GM12878 (cell line): ENCODE results near the gene STAG1. TPM values are rescaled to one million over a fixed set of nuclear protein-coding genes. Genes with fewer than 3 reads are reported as not detected.
A peak's percentile ranks its signal among the peaks of the same experiment; 100 is the strongest.

Experiments
- ATAC-seq: fragments of 200-7000 bp; cut with Tn5 transposase; 3 replicates; pipeline ENCODE4 v1.9.1; 2020; ENCODE audit warnings: mild to moderate bottlenecking, moderate library complexity
- BruUV-seq: library from RNA; stranded (reverse); fragments of 400-500 nt; replicated peaks from 2 replicates; lab custom pipeline; 2021; lab: Mats Ljungman, UMichigan
- CTCF ChIA-PET: fragments of 300-600 bp; sonication (Branson Sonifier 250); formaldehyde crosslinking; extraction: SDS; loops from one replicate; lab custom pipeline; 2021; ENCODE audit warnings: inconsistent platforms; lab: Yijun Ruan, JAX
- POLR2A ChIA-PET: fragments of 350-600 bp; formaldehyde crosslinking; extraction: SDS; loops from one replicate; lab custom pipeline; 2021; ENCODE audit warnings: inconsistent platforms; lab: Charles Lee
- RAD21 ChIA-PET: fragments of 300-600 bp; sonication (Branson Sonifier 250); formaldehyde crosslinking; loops from one replicate; lab custom pipeline; 2023; ENCODE audit warnings: antibody characterized with exemption; ENCODE audit not compliant: unreplicated experiment; lab: Charles Lee
- SMC1A ChIA-PET: fragments of 300-600 bp; sonication (Branson Sonifier 250); formaldehyde crosslinking; loops from one replicate; lab custom pipeline; 2023; ENCODE audit not compliant: unreplicated experiment, uncharacterized antibody; lab: Charles Lee
- DNase-seq: peaks from one replicate; pipeline ENCODE4 v3.0.0-alpha.2; 2011; ENCODE audit warnings: low read depth, low spot score
- FAIRE-seq: peaks from 3 replicates; lab custom pipeline; 2011; peaks lifted over from hg19 to GRCh38; lab: Jason Lieb, UNC
- H2AFZ ChIP-seq: 2 replicates; pipeline ENCODE4 v1.6.0; 2011; ENCODE audit warnings: low read depth, low read length, control low read depth; ENCODE audit not compliant: control insufficient read depth
- H3K27ac ChIP-seq: 2 replicates; pipeline ENCODE4 v1.5.1; 2011; ENCODE audit warnings: control low read depth; ENCODE audit not compliant: control insufficient read depth, insufficient read depth
- H3K27me3 ChIP-seq, 2 experiments: replicated peaks in 1 of 2; 2 replicates each; pipeline versions ENCODE4 v1.6.0 to v1.6.1; 2011; ENCODE audit warnings: low read length in 1 of 2; ENCODE audit not compliant: control insufficient read depth in 2 of 2, insufficient read depth in 2 of 2
- H3K36me3 ChIP-seq, 2 experiments: 2 replicates each; pipeline ENCODE4 v1.5.1; 2011; ENCODE audit warnings: low read length in 1 of 2; ENCODE audit not compliant: control insufficient read depth in 2 of 2, insufficient read depth in 2 of 2
- H3K4me1 ChIP-seq: 2 replicates; pipeline ENCODE4 v1.6.1; 2011; ENCODE audit warnings: mild to moderate bottlenecking, low read length, moderate library complexity, mixed read lengths; ENCODE audit not compliant: control insufficient read depth, insufficient read depth
- H3K4me2 ChIP-seq: 2 replicates; pipeline ENCODE4 v1.6.0; 2011; ENCODE audit warnings: control low read depth; ENCODE audit not compliant: control insufficient read depth, insufficient read depth
- H3K4me3 ChIP-seq: fragments of 200-600 bp; sonication (generic); 2 replicates; pipeline ENCODE4 v1.5.1; 2016
- H3K79me2 ChIP-seq: 2 replicates; pipeline ENCODE4 v1.6.0; 2011; ENCODE audit warnings: low read length; ENCODE audit not compliant: control insufficient read depth, insufficient read depth
- H3K9ac ChIP-seq: 2 replicates; pipeline ENCODE4 v1.8.0; 2011; ENCODE audit warnings: low read length, control low read depth, mixed read lengths; ENCODE audit not compliant: control insufficient read depth, insufficient read depth
- H3K9me3 ChIP-seq: replicated peaks from 3 replicates; pipeline ENCODE4 v1.5.1; 2011; ENCODE audit warnings: mild to moderate bottlenecking, low read length; ENCODE audit not compliant: control insufficient read depth, insufficient read depth
- H4K20me1 ChIP-seq: 2 replicates; pipeline ENCODE4 v1.6.0; 2011; ENCODE audit not compliant: control insufficient read depth, insufficient read depth
- BCL3 ChIP-seq: IDR thresholded peaks from 2 replicates; pipeline ENCODE4 v1.6.1; 2011; ENCODE audit warnings: borderline replicate concordance, low read depth, mild to moderate bottlenecking, moderate library complexity, low read length; ENCODE audit not compliant: insufficient read depth, poor library complexity, severe bottlenecking
- BCLAF1 ChIP-seq: fragments of 450-650 bp; IDR thresholded peaks from 2 replicates; pipeline ENCODE4 v1.6.1; 2017; ENCODE audit warnings: antibody characterized with exemption, mild to moderate bottlenecking, moderate library complexity
- ESRRA ChIP-seq: IDR thresholded peaks from 2 replicates; pipeline ENCODE4 v1.6.1; 2012; ENCODE audit warnings: mild to moderate bottlenecking, low read length, improper control_type of control experiment
- NR2C2 ChIP-seq: IDR thresholded peaks from 2 replicates; pipeline ENCODE4 v1.6.1; 2011; ENCODE audit warnings: borderline replicate concordance, low read depth; ENCODE audit not compliant: control insufficient read depth, insufficient read length
- NRF1 ChIP-seq: conservative IDR thresholded peaks from 2 replicates; pipeline ENCODE4 v1.6.1; 2011; ENCODE audit warnings: mild to moderate bottlenecking, low read depth, low read length, improper control_type of control experiment
- RFX5 ChIP-seq: IDR thresholded peaks from 2 replicates; pipeline ENCODE4 v1.6.1; 2011; ENCODE audit warnings: low read depth, low read length, improper control_type of control experiment
- SMARCA5 ChIP-seq: fragments of 450-650 bp; IDR thresholded peaks from 2 replicates; pipeline ENCODE4 v1.6.1; 2017; ENCODE audit warnings: mild to moderate bottlenecking
- ZNF24 ChIP-seq: fragments of 450-650 bp; IDR thresholded peaks from 2 replicates; pipeline ENCODE4 v1.6.1; 2017; ENCODE audit warnings: antibody characterized with exemption, mild to moderate bottlenecking
- WGBS: methylation state at CpG from one replicate; pipeline ENCODE4 v1.1.6; 2016; ENCODE audit warnings: low lambda C conversion rate; ENCODE audit not compliant: insufficient replicate concordance, insufficient coverage; ENCODE audit errors: missing lambda C conversion rate; 5-methylcytosine and 5-hydroxymethylcytosine counted together
- in situ Hi-C: fragments of 300-500 bp; cut with MboI; formaldehyde crosslinking; loops from 9 replicates; pipeline ENCODE4 v1.14.3; 2018; ENCODE audit warnings: mixed read lengths
- intact Hi-C: fragments of 100-400 bp; cut with micrococcal nuclease; formaldehyde crosslinking; loops from one replicate; pipeline ENCODE4 v1.14.2; 2022; ENCODE audit not compliant: unreplicated experiment
- polyA plus RNA-seq, 11 experiments: library from polyadenylated mRNA; depleted of rRNA in 4 of 11; unstranded in 6 of 11; stranded (reverse) in 5 of 11; fragments of >200 nt; fragmentation: Nextera tagmentation in 4 of 11; fragmentation: Illumina TruSeq in 1 of 11; extraction: Ambion mirVana in 4 of 11; extraction: Trizol in 1 of 11; gene quantifications; 1 replicate in 1 of 11; 2 replicates in 10 of 11; pipeline versions ENCODE4 v1.2.1 to v1.2.3, GENCODE V29; 2011 to 2016; ENCODE audit warnings: inconsistent platforms in 2 of 11, missing spikeins in 2 of 11, low read depth in 1 of 11
- total RNA-seq, 4 experiments: library from RNA; depleted of rRNA in 3 of 4; stranded (reverse); fragments of >200 nt in 3 of 4; fragmentation: Illumina TruSeq in 1 of 4; extraction: Trizol in 1 of 4; gene quantifications; 2 replicates each; pipeline versions ENCODE4 v1.2.1 to v1.2.3, GENCODE V29; 2013 to 2021

Gene STAG1
- total and polyA plus RNA-seq, 10 of the 15 experiments (the other 5 are each of a cell fraction or from before 2014, with no cell fraction given), result 4.4 to 30.1 (median 20.2) TPM

- BruUV-seq, result no TSS peak
Measured at GRCh38 chr3:136604961-136605360, 147.2 kb downstream of the STAG1 start.

More at GRCh38 chr3:136604961-136605360, 147.2 kb downstream of the STAG1 start:
- H3K9me3 ChIP-seq, result no peaks in the 10 kb centered on the region
- RAD21 ChIA-PET, result no interaction called here
- H3K9ac ChIP-seq, result no peak overlapping the region
- no peak for DNase-seq
- intact Hi-C loops, result no loop called here
- H3K79me2 ChIP-seq, result no peaks in the 10 kb centered on the region
- no peaks in the 10 kb centered on the region for H3K27me3 ChIP-seq
- no peaks in the 10 kb centered on the region; a peak in 2 of 4 replicates for H3K36me3 ChIP-seq
- no peaks in the 10 kb centered on the region for H3K4me1 ChIP-seq
- SMC1A ChIA-PET, result no interaction called here
- 100% methylated on average over 1 of the region's 1 CpG for WGBS
- no peak overlapping the region for H3K4me3 ChIP-seq
- POLR2A ChIA-PET, result no interaction called here
- TF ChIP-seq NR2C2 (no peak), BCL3 (no peak), NRF1 (no peak), ZNF24 (0 out of 2 replicates have a peak, but pooled peaks have one; percentile 43), ESRRA (no peak), SMARCA5 (no peak), RFX5 (no peak), BCLAF1 (no peak)
- no peak overlapping the region for H3K4me2 ChIP-seq
- no peak for FAIRE-seq
- H4K20me1 ChIP-seq, result no peaks in the 10 kb centered on the region
- no peak overlapping the region for H3K27ac ChIP-seq
- CTCF ChIA-PET, result no interaction called here
- ATAC-seq, result no peak
- no peak overlapping the region for H2AFZ ChIP-seq
- in situ Hi-C loops, result no loop called here
